HG03064 (cell line): ENCODE results near the gene STS.

ENCODE experiments used
- ATAC-seq: cut with Tn5 transposase; IDR thresholded peaks from one replicate; pipeline ENCODE4 v1.9.1; 2021; ENCODE audit warnings: low read depth; ENCODE audit not compliant: unreplicated experiment

Gene STS

GRCh38 chrX:7134981-7135380 is 12.5 kb upstream of the STS start:
- ATAC-seq, result no peak

DNA sequence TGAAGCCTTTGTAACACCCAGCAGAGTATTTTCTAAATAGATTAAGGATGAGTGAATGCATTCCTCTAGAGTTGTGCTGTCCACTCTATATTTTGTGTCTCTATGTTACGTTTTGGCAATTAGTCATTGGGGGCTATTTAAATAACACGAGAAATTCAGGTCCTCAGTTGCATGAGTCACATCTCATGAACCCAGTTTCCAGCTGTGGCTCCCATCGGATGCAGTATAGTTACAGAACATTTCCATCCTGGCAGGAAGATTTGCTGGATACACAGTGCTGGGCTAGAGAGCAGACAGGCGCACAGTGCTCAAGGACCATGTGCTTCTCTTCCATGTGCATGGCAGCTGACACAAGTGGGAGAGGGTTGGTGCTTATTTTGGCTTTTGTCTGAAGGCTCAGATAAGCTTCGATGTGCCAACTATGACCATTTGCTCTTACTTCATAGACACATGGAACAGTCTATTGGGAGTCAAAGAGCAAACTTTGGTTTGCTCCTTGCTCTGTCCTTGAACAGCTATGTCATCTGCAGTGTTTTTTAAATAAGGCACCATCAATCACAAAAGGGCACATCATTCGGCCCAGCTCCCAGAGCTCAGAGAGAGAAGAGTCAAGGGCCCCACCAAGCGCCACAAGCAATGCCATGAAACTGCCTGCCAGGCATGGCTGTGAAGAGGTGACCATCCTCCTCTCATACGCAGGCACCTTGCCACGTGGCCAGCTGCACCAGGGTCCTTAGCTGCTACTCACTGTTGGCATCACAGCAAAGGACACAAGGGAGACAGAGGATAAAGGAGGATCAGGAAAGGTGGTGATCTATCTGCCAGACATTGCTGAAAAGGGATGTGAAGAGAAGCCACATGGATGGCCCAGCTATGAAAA is 8.1 kb upstream of the STS start:
- no peak for ATAC-seq

GRCh38 chrX:7143076-7143475 is 4.4 kb upstream of the STS start:
- no peak for ATAC-seq

- no peak for ATAC-seq
Measured at GRCh38 chrX:7143941-7144525, 3.5 kb upstream of the STS start.

- ATAC-seq, result no peak
Measured at GRCh38 chrX:7145454-7145853, 2.1 kb upstream of the STS start.

GRCh38 chrX:7146020-7146702 is 1.4 kb upstream of the STS start:
- no peak for ATAC-seq

DNA sequence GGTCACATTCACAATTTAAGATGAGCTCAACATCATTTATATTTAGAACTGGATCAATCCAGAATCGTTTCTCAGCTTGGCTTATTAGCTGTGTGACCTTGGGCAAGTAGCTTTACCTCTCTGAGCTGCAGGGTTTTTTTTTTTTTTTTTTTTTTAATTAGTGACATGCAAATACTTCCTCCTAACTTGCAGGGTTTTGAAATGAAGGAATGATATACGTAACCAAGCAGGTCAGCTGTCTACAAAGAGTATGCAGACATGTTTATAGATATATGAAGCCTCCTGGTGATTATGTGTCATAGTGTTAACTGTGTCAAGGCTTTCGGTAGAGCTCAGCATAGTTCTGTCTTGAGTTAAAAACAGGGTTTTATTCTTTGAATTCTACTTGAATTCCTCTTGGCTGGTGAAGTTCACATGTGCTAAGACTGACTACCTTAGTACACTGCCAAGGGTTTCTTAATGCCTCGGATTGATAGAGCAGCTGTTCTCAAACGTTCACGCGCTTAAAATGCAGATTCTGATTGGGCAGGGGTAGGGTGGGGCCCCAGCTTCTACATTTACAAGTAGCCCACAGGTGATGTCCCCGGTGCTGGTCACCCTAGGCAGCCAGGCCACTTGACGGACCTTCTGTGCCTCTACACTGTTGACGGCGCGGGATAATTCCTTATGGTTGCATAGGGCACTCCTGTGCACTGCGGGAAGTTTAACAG is 654 bp upstream of the STS start:
- ATAC-seq, result peak; percentile 7

- peak; percentile 82 for ATAC-seq
Measured at GRCh38 chrX:7147978-7148854, 704 bp downstream of the STS start, which contains the start of gene PUDP. Gene PUDP (minus strand): TSS chrX:7148153. CDS start chrX:7148113, 40 bp downstream.

DNA sequence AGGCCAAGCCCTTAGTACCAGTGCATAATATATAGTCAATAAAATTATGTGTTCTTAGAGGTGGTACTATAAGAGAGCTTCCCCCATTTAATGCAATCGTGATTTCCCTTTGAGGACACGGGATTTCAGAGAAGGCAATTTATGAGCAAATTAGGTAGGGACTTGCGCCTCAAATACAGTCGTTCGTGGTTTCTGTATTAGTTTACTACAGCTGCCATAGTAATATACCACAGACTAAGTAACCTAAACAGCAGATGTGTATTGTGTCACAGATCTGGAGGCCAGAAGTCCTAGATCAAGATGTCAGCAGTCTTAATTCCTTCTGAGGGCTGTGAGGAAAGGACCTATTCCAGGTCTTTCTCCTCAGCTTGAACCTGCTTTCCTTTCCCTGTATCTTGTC is 1.9 kb downstream of the STS start:
- no peak for ATAC-seq

GRCh38 chrX:7153231-7153630 is 5.7 kb downstream of the STS start:
- no peak for ATAC-seq

DNA sequence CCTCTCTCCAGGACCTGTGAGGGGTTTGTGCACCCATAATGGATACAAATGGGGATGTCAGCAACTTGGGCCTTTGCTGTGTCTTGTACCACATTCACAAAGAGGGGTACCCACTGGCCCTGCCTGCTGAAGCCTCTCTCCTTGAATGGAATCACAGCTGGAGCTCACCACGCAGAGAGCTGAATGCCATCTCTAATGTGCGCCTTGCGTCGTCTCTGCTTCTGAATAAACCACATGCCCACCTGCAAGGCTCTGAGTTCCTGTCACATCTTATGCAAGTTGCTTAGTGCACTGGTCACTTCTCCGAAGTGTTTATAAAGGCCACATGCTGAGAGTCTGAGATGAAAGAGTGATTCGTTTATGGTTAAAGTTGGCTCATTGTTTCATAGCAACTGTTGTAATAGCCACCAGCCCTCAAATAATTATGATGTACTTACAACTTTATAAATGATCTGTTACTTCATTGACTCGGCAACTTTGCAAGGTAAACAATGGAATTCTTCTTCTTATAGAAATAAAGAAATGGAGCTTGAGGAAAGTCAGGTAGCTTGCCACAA is 6.6 kb downstream of the STS start:
- ATAC-seq, result no peak

DNA sequence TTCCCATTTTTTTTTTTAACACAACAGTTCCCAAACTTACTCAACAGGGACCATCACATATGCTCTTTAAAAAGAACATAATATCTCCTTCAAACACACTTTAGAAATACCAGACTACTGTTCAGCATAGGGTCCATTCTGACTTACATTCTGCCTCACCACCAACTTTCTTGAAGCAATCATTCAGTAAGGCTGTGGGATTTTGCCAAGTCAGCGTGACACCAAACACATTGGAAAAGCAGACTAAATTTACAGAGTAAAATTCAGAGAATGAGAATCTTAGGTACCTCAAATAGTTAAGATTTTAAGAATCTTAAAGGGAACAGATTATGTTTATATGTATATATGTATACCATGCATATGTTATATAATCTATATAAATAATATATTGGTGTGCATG is 7.7 kb downstream of the STS start:
- ATAC-seq, result no peak

DNA sequence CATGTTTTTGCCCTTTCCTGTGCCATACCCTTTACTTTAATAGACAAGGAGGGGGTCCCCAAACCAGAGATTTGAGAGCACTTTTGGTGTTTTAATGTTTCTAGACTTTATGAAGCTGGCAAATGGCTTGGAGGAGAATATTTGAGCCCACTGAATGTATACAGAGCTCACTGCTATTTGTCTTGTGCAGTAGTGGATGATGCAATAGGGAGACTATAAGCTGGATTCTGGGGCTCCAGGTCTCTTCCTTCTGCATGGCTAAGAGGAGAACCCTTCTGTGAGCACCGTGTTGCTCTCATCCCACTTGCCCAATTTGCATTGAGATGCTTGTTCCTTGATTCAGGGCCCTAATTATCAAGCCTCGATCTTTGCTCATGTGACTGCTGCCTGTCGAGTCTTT is 9.4 kb downstream of the STS start:
- no peak for ATAC-seq

DNA sequence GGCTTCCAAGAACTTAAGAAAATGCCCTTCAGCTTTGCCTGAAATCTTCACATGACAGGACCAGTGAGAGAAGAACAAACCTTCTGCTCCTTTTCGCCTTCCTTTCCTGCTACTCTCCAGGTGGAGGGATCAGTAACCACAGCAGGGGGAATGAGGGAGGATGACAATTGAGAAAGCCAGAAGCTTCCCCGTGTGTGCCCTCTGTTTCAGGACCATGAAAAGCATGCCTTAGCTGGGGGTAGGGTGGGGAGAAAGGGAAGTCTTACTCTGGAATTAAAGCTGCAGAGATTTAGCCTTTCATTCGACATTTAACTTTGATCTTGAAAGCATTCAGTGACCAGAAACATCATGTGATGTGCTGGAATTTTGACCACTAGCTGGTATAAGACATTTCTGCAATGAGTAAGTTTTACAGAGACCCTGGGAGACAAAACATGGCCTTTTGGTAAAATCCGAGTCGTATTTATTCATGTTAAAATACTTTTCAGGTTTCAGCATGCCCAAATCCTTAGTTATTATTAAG is 11.0 kb downstream of the STS start:
- ATAC-seq, result no peak

DNA sequence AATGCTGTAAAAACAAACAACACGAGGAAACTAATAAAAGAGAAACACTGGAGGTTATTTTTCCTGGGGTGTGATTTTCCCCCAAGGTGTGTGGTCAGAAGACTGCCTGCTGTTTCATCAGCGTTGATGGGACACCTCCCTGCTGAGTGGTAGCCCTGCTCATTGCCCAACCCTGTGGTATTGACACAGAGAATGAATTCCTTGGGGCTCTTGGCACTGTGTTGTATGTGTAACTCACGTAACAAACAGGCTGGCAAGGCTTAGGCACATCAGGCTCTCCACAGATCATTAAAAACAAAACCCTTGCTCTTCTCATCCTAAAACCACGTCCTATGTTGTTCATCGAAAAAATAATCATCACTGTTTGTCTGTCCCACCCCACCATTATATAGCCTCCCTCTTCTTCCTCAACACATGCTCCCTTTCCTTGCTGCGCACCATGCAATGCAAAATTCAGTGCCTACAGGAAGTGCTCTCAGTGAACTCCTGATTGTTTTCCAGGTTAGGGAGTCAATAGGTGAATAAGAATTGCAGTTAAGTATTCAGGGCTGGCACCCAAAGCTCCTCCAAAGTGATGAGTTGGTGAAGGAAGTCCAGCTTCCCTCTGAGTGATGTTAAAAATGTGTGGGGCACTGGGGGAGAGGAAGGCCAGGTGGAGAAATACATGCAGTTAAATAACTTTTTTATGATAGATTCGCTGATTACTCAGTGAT is 11.8 kb downstream of the STS start:
- no peak for ATAC-seq

DNA sequence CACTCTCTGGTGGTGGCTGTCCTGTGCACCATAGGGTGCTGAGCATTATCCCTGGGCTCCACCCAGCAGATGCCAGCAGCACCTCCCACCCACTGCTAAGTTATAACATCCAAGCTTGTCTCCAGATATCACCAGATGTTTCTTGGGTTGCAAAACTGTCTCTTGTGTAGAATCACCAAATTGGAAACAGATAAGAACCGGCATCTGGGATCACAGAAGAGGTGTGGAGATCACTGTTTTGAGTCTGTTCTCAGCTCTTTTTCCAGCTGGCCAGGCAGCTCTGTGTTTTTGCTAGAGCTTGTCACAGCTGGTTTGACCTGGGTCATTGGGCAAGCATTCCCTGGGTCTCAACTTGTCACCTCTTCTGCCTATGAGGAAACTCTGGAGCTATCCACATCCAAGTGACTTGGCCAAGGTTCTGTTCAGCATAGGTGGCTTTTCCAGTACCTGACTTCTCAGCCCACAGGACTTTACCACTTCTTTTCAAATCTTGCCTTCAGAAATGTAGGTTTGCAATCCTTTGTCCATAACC is 15.7 kb downstream of the STS start:
- no peak for ATAC-seq

DNA sequence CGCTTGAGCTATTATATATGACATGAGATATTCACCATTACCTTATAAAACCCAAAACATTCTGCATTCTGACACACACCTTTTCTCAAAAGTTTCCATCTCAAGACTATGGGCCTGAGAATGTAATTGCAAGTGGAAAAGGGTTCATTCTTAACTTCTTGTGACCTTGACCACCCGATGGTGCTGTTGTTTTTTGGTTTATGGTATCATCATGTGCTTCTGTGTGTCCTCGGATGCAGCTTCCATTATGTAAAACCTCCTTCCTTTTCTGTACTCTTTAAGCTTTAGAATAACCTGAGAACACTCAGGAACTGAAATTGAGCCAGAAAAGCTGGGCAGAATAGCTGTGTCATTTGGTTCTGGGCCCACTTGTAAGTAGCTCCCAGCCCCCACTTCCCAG is 16.7 kb downstream of the STS start:
- no peak for ATAC-seq

- no peak for ATAC-seq
Measured at GRCh38 chrX:7168371-7168770, 20.9 kb downstream of the STS start.

DNA sequence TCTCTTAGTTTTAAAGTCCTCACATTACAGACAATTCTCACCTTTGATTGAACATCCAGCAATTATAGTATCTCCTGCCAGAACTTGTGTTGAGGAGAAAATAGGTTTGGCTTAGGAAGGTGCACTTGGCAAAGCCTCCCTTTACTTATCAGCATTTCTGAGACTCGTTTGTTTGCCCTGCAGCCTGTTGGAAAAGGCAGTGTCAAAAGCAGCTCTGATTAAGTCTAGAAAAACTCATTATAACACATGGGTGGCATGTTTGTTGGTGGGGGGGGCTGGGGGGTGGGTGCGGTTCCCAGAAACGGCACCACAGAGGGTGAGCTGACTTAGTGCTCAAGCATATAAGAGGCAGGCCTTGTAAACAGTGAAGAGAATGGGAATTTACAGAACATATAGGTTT is 22.1 kb downstream of the STS start:
- ATAC-seq, result no peak
